ENCODE results near the gene GPC3.

The GPC3 gene

DNA sequence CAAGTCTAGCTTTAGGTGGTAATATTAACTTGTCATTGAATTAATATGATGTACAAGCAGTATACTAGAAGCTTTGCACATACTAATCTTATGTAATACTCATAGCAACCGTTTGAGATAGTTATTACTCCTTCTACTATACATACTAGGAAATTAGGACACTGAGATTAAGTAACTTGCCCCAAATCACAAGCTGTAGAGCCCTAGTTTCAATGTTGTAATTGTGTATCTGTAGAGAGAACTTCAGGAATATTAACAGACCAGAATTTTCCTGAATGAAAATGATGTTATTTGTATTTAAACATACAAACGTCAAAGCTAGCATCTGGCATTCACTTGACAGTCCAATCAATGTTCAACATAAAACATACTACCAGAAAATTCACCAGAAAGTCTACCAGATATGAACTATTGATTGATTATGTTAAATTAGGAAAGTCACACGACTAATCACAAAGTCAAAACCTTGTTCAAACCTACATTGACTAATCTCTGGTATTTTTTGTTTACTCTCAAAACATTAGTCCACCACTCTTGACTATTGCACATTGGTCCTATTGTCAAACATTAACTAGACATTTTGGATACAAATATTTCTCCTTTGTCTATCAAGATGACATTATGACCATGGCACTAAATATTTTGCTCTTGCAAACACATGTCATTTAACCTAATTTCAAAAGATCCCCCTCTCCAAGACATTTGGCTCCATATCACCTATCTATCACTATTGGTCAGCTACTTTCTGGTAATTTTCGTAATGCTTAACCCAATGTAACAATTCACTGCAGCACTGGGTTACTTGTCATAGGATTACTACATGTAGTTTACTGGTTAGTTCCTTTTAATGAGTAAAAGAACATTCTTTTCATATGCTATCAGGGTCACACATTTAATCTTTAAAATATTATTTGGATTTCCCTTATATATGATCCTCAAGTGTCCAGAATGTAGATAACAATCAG lies 100.7 kb downstream of the GPC3 start:
- no peak for DNase-seq (ENCODE audit: low read depth)

DNA sequence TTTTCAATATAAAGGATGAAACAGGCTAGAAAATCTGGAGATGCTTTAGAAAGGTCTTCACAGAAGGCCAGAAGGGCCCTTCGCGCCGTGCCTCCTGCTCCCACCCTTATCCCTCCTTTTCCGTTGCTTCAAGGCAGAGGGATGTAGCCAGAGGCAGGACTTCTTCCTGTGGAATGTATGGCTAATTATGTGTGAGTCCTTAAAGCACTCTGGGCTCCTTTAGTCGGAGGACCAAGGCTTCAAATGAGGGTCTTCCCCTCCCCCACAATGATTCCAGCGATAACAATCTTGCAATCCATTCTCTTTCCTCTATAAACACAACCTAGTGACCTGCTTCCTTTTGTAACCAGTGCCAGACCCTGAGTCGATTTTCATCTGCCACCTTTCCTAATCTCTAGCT lies 103.5 kb downstream of the GPC3 start:
- DNase-seq (ENCODE audit: low read depth) = no peak

- DNase-seq (ENCODE audit: low read depth) = no peak
Measured at GRCh38 chrX:133881007-133881406, 104.4 kb downstream of the GPC3 start.

DNA sequence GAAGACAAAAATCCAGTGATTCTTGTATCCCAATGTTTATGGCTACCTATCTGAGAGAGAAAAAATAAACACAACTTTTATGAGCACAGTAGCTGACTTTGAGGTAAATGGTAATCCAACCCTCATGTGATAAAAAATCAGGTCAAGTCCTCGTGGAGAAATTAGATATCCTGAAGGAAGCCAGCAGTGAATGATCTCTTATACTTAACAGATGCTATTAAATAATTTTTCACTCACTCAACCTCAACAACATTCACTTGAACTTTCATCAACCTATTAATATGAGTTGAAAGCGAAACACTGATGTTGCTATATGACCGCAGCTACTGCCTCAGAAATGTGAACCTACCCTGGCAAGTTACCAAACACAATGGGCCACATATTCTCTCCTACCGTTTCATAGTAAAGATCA lies 105.4 kb downstream of the GPC3 start:
- no peak for DNase-seq (ENCODE audit: low read depth)

DNA sequence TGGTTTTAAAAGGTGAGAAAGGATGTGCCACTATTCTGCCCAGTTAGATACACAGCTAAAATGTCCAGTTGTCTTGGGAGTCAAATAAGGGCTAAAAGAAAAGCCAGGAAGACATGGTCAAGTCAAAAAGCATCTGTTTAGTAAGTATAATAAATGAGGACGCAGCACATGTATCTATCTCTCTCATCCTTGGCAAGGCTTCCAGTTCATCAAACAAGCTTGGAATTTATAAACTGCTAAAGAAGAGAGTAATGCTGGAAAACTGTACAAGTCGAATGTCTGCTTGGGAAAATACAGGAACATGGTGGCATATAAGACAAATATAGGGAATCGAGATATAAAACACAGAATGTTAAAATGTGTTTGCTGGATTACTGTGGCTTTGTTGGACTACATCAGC lies 106.7 kb downstream of the GPC3 start:
- no peak for DNase-seq (ENCODE audit: low read depth)

DNA sequence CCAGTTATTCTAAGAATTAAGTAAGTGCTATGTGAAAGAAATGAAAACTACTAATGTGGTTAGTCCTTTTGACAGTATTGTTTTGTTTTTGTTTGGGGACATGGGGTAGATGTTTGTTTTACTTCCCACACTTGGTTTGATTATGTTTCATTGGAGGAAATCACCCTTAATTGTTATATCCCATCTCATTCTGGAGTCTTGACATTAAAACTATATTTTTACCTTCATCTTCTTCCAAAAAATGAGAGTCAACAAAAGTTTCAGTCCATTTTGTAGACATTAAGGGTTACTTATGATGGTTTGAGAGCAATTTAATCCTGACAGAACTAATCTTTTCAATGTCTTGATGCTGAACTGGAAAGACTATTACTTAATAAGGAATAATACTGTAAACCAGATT lies 108.7 kb downstream of the GPC3 start:
- no peak for DNase-seq (ENCODE audit: low read depth)

- no peak for DNase-seq (ENCODE audit: low read depth)
Measured at GRCh38 chrX:133869270-133869669, 116.1 kb downstream of the GPC3 start.

DNA sequence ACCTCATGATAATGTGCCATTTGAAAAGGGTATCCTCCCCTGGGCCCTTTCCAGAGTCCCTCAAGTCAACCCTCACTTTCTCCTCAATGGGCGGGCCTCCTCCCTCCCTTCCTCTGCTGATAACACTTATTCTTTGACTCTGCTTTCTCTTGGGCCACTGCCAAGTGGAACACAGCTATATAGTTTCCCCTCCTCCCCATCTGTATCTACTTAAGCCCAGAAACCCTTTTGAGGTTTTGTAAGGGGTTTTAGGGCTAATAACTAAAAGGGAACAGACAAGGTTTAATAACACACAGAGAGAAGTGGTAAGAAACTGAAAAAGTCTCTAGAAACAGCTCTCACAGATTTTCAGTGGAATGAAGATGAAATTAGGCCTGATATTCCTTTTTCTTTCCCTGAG lies 116.7 kb downstream of the GPC3 start:
- DNase-seq (ENCODE audit: low read depth) = no peak

- DNase-seq (ENCODE audit: low read depth) = no peak
Measured at GRCh38 chrX:133868250-133868649, 117.1 kb downstream of the GPC3 start.

DNA sequence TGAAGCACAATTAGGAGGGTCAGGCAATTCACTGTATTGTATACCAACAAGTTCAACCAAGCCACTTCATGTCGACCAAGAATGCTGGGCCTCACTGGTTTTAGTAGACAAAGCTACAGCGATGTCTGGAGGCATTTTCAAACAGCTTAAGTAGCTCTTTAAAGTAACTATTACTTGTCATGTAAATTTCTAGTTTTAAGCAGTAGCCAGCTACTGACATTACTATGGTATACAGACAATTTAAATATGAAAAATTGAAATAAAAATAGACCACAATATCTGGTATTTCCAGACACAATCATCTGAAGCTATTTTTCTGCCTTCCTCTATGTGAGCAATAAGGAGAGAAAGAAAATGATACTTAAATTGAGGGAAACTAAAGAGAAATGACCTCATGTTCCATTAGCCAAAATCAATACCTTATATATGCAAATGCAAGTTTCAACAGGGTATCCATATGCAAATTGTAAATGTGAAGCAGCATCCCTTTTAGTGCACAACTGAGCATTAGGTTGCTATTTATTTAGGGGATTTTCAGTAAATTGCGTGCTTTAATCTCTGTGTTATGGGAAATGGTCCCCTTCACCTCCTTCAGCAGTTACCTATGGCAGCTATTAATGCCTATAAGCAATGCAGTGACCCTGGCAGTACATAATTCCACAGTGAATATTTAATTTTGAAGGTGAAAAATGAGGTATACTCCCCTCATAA lies 119.5 kb downstream of the GPC3 start:
- no peak for DNase-seq (ENCODE audit: low read depth)

DNA sequence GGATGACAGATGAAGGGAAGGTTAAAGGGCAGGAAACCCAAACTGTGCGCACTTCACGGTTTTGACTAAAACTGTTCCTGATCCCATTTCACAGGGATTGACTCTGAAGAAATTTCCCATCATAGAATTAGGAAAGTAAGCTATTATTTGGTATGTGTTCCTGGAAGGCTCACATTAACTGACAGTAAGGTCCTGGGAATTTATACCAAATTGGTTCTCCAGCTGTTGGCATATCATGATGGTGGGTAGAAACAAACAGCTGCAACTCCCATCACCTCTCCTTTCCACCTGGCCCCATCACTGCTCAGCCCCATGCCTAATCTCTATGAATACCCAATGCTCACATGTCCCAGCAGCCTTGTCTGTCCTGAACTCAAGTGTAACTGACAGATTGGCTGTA lies 121.2 kb downstream of the GPC3 start:
- DNase-seq (ENCODE audit: low read depth) = no peak

- DNase-seq (ENCODE audit: low read depth) = peak; percentile 78
Measured at GRCh38 chrX:133859860-133860259, 125.5 kb downstream of the GPC3 start.

DNA sequence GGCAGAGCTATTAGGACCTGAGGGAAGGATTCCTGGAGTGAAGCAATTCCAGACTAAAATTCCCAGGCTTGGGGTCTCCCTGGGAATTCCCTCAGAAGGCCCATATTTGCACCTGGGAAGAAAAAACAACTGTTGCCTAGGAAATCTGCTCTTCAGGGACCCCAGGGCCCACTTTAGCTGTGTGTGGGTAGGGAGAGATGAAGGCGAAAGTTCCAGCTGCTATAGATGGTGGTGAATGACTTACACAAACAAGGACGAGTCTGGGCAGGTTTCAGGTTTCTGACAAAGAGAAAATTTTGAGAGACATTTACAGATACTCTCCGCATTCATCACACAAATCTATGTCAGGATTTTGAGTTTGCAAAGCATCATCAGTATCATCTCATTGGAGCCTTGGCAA lies 126.1 kb downstream of the GPC3 start:
- DNase-seq (ENCODE audit: low read depth) = no peak

DNA sequence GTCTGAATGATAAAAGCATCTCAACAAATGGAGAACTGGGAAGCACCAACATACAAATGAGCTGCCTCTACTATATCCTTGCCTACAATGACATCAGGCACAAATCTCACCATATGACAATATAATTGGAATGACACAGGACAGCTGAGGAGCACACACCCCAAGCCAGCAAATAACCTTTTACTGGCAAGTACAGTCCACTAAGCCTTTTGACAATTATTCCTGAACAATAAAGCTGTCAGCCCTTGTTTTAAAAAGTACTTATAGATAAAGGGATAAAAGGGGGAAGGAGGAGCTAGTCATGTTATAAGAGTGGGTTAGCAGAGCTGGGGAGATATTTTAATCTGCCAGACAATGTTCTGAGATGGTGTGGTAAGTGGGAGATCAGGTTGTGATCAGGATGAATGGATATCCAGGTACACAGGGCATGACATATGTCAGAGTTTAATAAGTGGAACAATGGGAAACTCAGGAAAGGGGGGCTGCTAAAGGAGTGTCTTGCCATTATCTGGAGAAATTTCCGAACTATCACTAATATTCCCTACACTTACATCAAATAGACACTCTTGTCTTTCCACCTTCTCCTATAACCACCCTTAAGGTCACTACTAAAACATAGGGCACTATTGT lies 127.6 kb downstream of the GPC3 start:
- no peak for DNase-seq (ENCODE audit: low read depth)

DNA sequence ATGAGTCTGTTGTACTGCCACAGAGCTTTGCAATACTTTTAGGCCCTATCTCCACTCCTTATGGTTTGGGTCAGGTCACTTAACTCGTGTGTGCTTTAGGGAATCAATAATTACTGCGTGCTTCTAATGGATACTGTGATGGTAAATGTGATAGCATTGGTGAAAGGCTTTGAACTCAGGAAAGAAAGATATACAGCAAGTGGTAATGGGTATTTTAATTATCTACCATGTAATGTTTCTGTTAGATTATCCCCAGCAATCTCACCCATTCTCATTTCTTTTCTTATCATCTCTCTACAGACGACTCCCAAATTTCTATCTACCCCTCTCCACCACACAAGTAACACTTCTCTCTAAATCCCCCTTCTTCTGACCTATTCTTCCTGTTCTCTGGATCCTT lies 128.6 kb downstream of the GPC3 start:
- DNase-seq (ENCODE audit: low read depth) = no peak

- no peak for DNase-seq (ENCODE audit: low read depth)
Measured at GRCh38 chrX:133854290-133854689, 131.1 kb downstream of the GPC3 start.

DNA sequence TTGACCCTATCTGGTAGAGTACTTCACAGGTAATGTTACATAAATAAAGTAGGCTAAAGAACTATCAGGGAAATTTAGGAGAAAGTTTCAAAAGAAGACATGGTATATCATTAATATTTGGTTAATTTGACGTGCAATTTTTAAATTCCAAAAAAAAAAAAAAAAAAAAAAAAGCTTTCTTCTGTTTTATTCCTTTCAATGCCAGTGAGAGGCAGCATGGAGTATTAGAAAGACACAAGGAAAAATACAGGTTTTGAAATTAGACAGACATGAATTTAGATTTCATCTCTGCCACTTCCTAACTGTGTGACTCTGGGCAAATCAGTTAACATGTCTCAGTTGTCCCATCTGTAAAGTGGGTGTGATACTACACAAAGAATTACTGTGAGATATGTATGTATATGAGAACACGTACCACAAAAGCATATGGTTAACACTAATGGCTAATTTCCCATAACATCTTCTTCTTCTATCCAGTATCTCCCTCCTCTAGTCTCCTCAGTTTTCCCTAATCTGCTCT lies 132.5 kb downstream of the GPC3 start:
- no peak for DNase-seq (ENCODE audit: low read depth)

GRCh38 chrX:133852401-133852800 lies 133.0 kb downstream of the GPC3 start:
- DNase-seq (ENCODE audit: low read depth) = no peak

DNA sequence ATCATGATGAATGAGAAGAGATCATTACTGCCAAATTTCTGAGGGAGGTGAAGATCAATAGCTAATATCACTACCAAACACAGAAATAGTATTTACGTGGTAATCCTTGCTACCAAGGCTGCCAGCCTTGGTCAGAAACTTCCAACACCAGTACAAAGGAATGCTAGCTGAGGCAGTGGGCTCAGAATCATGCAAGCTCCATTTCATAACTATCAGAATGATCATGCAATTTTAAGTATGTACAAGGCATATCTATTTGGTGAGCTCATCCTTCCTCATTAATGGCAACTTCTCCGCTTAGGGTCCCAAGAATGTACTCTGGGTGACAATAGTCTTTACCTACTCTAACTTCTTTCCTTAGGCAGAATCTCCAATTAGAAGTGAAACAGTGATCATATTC lies 135.0 kb downstream of the GPC3 start:
- peak; percentile 17 for DNase-seq (ENCODE audit: low read depth)

- DNase-seq (ENCODE audit: low read depth) = peak; percentile 31
Measured at GRCh38 chrX:133849676-133850075, 135.7 kb downstream of the GPC3 start.

DNA sequence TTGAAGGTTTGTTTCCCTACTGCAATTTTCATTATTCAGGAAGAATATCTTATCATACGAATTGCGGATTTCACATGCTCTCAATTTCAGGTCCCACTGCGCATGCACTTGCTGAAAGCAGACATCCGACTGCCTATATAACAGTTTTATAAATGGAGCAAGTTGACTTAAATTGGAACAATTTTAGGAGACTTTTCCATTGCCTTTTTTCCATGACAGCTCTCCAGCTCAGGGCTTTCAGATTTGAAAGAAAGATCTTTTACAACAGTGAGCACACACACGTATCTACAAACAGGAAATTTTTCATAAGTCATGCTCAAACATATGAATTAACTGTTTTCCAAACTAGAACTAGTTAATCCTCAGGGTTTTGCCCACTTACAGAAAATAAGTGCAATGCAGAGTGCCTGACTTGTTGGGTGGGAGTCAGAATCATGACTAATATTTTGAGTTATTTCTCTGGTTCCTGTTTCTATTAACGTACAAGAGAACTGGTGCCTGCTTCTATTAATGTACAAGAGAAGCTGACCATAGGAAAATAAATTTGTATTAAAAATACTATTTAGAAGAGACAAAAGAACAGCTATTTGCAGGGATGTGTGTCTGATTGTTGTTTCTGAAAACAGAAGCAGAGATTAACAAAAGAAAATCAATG lies 137.9 kb downstream of the GPC3 start:
- no peak for DNase-seq (ENCODE audit: low read depth)

DNA sequence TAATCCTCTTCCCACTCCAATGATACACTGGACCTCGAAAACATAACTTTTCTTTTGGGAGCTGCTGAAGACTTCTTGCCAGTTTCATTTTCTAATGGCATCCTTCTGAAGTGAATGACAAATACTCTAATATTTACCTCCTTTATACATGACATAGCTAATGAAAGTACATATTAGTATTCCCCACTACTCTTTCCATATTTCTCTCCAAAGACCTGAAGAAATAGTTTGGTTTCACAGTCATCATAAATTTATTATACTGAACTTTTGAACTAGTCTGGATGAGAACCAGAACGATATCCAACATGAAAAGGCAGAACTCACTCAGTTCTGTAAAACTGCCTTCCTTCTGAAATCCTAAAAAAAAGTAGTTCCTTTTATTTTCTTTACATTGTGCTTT lies 139.1 kb downstream of the GPC3 start:
- DNase-seq (ENCODE audit: low read depth) = no peak
